ENCODE data around the gene CCDC77. TPM values are rescaled to one million over a fixed set of nuclear protein-coding genes. Genes with fewer than 3 reads are reported as not detected.
A peak's percentile ranks its signal among the peaks of the same experiment; 100 is the strongest.

The CCDC77 gene
- total RNA-seq, 1 donor from 2014 or later, result 5.7 TPM

DNA sequence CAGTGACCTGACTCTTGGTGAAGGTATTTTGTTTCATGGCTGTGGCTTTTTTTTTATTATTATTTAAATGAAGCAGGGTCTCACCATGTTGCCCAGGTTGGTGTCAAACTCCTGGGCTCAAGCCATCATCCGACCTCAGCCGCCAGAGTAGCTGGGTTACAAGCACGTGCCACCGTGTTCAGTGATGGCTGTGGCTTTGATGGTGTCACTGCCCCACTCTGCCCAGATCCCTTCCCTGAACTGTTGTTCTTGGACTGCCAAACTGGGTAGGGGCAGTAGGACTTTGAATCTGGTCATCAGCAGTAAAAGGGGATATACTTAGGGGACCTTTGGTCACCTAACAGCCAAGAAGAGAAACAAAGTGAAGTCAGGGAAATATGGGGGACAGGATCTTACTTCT lies 77.7 kb downstream of the CCDC77 start:
- Histone ChIP-seq H3K4me3 (no peak overlapping the region), H3K27me3 (no peaks in the 10 kb centered on the region), H3K9me3 (no peaks in the 10 kb centered on the region), H3K4me1 (no peaks in the 10 kb centered on the region), H3K36me3 (no peaks in the 10 kb centered on the region), H3K27ac (no peak overlapping the region)
- intact Hi-C loops (cut with DNase I), result no loop called here
- TF ChIP-seq, protein P1, sequence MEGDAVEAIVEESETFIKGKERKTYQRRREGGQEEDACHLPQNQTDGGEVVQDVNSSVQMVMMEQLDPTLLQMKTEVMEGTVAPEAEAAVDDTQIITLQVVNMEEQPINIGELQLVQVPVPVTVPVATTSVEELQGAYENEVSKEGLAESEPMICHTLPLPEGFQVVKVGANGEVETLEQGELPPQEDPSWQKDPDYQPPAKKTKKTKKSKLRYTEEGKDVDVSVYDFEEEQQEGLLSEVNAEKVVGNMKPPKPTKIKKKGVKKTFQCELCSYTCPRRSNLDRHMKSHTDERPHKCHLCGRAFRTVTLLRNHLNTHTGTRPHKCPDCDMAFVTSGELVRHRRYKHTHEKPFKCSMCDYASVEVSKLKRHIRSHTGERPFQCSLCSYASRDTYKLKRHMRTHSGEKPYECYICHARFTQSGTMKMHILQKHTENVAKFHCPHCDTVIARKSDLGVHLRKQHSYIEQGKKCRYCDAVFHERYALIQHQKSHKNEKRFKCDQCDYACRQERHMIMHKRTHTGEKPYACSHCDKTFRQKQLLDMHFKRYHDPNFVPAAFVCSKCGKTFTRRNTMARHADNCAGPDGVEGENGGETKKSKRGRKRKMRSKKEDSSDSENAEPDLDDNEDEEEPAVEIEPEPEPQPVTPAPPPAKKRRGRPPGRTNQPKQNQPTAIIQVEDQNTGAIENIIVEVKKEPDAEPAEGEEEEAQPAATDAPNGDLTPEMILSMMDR (IDR thresholded peaks at IDR 0.05), result no peak
- DNase-seq (no peak), ATAC-seq (no peak)

DNA sequence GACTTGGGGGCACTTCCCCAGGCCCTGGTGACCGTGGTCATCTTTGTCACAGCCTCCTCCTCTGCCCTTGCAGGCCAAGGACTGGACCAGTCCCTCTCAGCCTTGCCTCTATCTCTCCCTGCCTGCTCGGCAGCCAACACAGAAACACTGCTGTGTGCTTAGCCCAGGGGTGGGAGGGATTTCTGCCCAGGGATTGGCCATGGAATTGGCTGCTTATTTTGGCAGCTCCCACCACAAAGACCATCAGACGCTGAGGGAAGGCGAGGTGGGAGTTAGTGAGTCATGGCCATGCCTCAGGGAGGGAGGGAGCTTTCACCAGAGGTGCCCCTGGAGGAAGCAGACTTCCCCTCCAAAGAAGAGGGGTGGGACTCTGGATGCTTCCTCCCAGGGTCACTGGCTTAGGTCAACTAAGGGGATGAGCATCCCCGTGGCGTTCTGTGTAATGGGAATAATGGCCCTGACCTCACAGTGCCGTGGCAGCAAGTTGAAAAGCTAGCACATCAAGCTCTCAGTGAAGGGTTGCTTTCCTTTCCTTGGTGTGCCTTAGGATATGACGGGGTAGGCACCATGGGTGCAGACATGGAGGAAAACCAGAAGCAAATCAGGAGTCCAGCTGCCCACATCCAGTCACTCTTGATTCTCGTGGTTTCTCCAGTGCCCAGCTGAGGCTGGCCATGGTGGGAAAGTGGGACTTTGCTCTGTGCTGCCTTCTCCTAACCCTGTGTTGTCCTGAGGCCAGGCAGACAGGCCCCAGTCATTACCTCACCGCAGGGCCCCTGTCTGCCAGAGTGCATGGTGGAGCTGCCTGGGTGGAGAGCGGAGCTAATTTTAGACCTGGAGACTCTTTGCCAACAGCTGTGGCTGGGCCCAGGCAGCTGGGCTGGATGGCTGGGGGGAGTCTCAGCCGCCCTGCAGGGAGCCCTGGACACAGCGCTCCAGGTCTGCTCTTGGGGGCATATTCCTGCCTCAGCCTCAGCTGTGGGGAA lies 79.7 kb downstream of the CCDC77 start:
- no peak overlapping the region for H3K27ac ChIP-seq
- intact Hi-C loops (cut with DNase I), result no loop called here
- peak; percentile 63 for ATAC-seq

DNA sequence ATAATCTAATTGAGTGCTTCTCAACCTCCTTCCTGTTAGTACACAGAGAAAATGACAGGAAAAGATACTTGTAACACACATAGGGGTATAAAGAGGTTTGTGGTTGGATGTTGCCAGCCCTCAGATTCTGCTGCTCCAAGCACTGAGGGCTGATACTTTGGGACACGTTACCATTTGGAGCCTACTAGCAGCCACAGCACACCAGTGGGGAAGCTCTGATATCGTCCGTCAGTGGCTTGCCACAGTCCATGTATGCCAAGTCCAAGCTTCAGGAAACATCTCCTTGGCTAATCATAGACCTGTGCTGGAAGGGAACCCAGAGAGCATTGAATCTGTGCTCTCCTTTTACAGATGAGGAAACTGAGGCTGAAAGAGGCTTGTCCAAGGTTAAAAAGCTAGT lies 80.6 kb downstream of the CCDC77 start:
- intact Hi-C loops (cut with DNase I), result no loop called here
- Histone ChIP-seq H3K27me3 (no peaks in the 10 kb centered on the region), H3K4me1 (no peaks in the 10 kb centered on the region), H3K36me3 (no peaks in the 10 kb centered on the region), H3K9me3 (no peaks in the 10 kb centered on the region), H3K27ac (no peak overlapping the region), H3K4me3 (no peak overlapping the region)
- DNase-seq (no peak), ATAC-seq (no peak)
- TF ChIP-seq, protein P1 (IDR thresholded peaks at IDR 0.05), result no peak

More for the DNA sequence above, 79.7 kb downstream of the CCDC77 start:
- H3K4me1 ChIP-seq, result no peaks in the 10 kb centered on the region
- no peak overlapping the region for H3K4me3 ChIP-seq
- no peak for DNase-seq
- H3K27me3 ChIP-seq, result no peaks in the 10 kb centered on the region
- H3K9me3 ChIP-seq, result no peaks in the 10 kb centered on the region
- TF ChIP-seq, protein P1 (IDR thresholded peaks at IDR 0.05), result no peak
- no peaks in the 10 kb centered on the region for H3K36me3 ChIP-seq

DNA sequence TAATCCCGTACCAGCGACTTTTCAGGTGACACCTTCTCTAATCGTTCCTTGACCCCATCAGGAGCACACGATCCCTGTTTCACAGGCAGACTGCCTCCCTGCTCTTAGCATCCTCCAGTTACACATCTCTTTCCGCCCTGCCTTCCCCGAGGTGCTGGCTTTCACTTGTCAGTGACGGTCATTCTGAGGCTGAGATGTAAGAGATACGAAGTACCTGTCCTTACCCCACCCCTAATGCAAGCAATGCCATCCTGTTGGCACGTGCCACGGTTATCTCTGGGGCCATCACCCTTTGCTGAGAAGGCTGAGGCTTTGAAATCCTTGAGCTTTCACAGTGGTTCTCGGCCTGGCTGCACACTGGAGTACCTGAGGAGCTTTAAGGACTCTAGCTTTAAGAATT lies 82.7 kb downstream of the CCDC77 start:
- Histone ChIP-seq H3K27ac (no peak overlapping the region), H3K36me3 (no peaks in the 10 kb centered on the region), H3K4me1 (no peaks in the 10 kb centered on the region), H3K9me3 (no peaks in the 10 kb centered on the region), H3K27me3 (no peaks in the 10 kb centered on the region), H3K4me3 (no peak overlapping the region)
- no peak for DNase-seq
- no peak for ATAC-seq
- intact Hi-C loops (cut with DNase I), result no loop called here
- TF ChIP-seq, protein P1 (IDR thresholded peaks at IDR 0.05), result no peak

DNA sequence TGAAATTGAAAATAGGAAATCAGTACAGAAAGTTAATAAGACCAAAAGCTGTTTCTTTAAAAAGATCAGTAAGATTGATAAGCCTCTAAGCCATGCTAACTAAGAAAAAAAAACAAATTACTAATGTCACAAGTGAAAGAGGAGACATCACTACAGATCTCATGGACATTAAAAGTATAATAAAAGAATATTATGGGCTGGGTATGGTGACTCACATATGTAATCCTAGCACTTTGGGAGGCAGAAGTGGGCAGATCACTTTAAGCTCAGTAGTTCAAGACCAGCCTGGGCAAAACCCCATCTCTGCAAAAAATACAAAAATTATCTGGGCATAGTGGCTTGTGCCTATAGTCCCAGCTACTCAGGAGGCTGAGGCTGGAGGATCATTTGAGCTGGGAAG lies 88.8 kb downstream of the CCDC77 start:
- ATAC-seq (no peak), DNase-seq (no peak)
- TF ChIP-seq, protein P1 (IDR thresholded peaks at IDR 0.05), result no peak
- Histone ChIP-seq H3K4me3 (no peak overlapping the region), H3K4me1 (no peaks in the 10 kb centered on the region), H3K27me3 (no peaks in the 10 kb centered on the region), H3K36me3 (no peaks in the 10 kb centered on the region), H3K9me3 (no peaks in the 10 kb centered on the region), H3K27ac (no peak overlapping the region)
- intact Hi-C loops (cut with DNase I), result no loop called here

Other genes starting within 250 kb of the CCDC77 start
- 11.1 TPM for gene SLC6A12, start 187.5 kb upstream of the CCDC77 start, total RNA-seq
- 3.9 TPM for gene SLC6A13, start 138.8 kb upstream of the CCDC77 start, total RNA-seq
- gene KDM5A, start 12.3 kb upstream of the CCDC77 start, total RNA-seq, result 72.0 TPM
- 14.0 TPM for gene B4GALNT3, start 58.3 kb downstream of the CCDC77 start, total RNA-seq

Measured in upper lobe of right lung (tissue), 1 donor.